GM12874 (cell line): ENCODE measurements around the gene EFEMP2.

Experiments used
- CTCF ChIP-seq: IDR thresholded peaks from 2 replicates; pipeline ENCODE4 v1.5.1; 2011; ENCODE audit warnings: low read depth, mild to moderate bottlenecking, control low read depth, low read length, moderate library complexity; ENCODE audit not compliant: insufficient read depth

The EFEMP2 gene

GRCh38 chr11:65854852-65855837, 17.5 kb downstream of the EFEMP2 start:
- TF ChIP-seq CTCF = no peak

- no peak for TF ChIP-seq CTCF
Measured at GRCh38 chr11:65854161-65854592, 18.4 kb downstream of the EFEMP2 start.

- TF ChIP-seq CTCF = 0 out of 2 replicates have a peak, but pooled peaks have one; percentile 16
Measured at GRCh38 chr11:65853246-65853979, 19.2 kb downstream of the EFEMP2 start.

GRCh38 chr11:65852508-65853245, 19.9 kb downstream of the EFEMP2 start:
- no peak for TF ChIP-seq CTCF

GRCh38 chr11:65851811-65852507, 20.6 kb downstream of the EFEMP2 start:
- no peak for TF ChIP-seq CTCF

GRCh38 chr11:65851083-65851579, 21.5 kb downstream of the EFEMP2 start:
- peak; percentile 62 for TF ChIP-seq CTCF
